Esophagus muscularis mucosa (tissue), 3 donors: ENCODE measurements around the gene BCR.

Experiments used
- CTCF ChIP-seq, 3 experiments: fragments of 200-600 bp in 2 of 3; fragments of 450-650 bp in 1 of 3; sonication (generic) in 2 of 3; IDR thresholded peaks; one replicate each; pipeline ENCODE4 v1.5.1; 2017 to 2019; ENCODE audit warnings: antibody characterized with exemption in 3 of 3, mild to moderate bottlenecking in 2 of 3, moderate library complexity in 1 of 3
- POLR2AphosphoS5 ChIP-seq, 2 donors: sonication (generic); formaldehyde crosslinking; IDR thresholded peaks; one replicate each; pipeline ENCODE4 v1.6.1; 2017; ENCODE audit warnings: antibody characterized with exemption in 2 of 2

- no peak for TF ChIP-seq CTCF (IDR thresholded peaks at IDR 0.05)
- no peak for TF ChIP-seq POLR2AphosphoS5 (IDR thresholded peaks at IDR 0.05)
Observed at GRCh38 chr22:23288301-23289129, 108.2 kb downstream of the BCR start.
